Upper lobe of left lung (tissue), 4 donors: ENCODE measurements around the gene GBE1.

ENCODE experiments used
- POLR2A ChIP-seq, 4 donors: fragments of 450-650 bp; IDR thresholded peaks; one replicate each; pipeline ENCODE4 v1.5.1; 2016 to 2017; ENCODE audit warnings: antibody characterized with exemption in 4 of 4, mild to moderate bottlenecking in 2 of 4
- TF ChIP-seq, protein P1 (sequence below), 6 experiments: fragments of 450-650 bp in 4 of 6; fragments of 200-600 bp in 2 of 6; sonication (generic) in 2 of 6; IDR thresholded peaks; one replicate each; pipeline ENCODE4 v1.5.1; 2016 to 2019; ENCODE audit warnings: antibody characterized with exemption in 6 of 6

- TF ChIP-seq POLR2A (IDR thresholded peaks at IDR 0.05), result no peak
- TF ChIP-seq, protein P1, sequence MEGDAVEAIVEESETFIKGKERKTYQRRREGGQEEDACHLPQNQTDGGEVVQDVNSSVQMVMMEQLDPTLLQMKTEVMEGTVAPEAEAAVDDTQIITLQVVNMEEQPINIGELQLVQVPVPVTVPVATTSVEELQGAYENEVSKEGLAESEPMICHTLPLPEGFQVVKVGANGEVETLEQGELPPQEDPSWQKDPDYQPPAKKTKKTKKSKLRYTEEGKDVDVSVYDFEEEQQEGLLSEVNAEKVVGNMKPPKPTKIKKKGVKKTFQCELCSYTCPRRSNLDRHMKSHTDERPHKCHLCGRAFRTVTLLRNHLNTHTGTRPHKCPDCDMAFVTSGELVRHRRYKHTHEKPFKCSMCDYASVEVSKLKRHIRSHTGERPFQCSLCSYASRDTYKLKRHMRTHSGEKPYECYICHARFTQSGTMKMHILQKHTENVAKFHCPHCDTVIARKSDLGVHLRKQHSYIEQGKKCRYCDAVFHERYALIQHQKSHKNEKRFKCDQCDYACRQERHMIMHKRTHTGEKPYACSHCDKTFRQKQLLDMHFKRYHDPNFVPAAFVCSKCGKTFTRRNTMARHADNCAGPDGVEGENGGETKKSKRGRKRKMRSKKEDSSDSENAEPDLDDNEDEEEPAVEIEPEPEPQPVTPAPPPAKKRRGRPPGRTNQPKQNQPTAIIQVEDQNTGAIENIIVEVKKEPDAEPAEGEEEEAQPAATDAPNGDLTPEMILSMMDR (IDR thresholded peaks at IDR 0.05), result peak in 5 of 6 experiments; percentile 22 to 52 (median 35)
Observed at GRCh38 chr3:81581966-81582599, 179.4 kb downstream of the GBE1 start.
